ENCODE results near the gene FGD3.
"Not testable (repeated sequence)": the region's sequence is repeated elsewhere in the genome, so short reads cannot be mapped to it uniquely, and the experiment has no call there.

FGD3 gene, protein sequence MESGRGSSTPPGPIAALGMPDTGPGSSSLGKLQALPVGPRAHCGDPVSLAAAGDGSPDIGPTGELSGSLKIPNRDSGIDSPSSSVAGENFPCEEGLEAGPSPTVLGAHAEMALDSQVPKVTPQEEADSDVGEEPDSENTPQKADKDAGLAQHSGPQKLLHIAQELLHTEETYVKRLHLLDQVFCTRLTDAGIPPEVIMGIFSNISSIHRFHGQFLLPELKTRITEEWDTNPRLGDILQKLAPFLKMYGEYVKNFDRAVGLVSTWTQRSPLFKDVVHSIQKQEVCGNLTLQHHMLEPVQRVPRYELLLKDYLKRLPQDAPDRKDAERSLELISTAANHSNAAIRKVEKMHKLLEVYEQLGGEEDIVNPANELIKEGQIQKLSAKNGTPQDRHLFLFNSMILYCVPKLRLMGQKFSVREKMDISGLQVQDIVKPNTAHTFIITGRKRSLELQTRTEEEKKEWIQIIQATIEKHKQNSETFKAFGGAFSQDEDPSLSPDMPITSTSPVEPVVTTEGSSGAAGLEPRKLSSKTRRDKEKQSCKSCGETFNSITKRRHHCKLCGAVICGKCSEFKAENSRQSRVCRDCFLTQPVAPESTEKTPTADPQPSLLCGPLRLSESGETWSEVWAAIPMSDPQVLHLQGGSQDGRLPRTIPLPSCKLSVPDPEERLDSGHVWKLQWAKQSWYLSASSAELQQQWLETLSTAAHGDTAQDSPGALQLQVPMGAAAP

DNA sequence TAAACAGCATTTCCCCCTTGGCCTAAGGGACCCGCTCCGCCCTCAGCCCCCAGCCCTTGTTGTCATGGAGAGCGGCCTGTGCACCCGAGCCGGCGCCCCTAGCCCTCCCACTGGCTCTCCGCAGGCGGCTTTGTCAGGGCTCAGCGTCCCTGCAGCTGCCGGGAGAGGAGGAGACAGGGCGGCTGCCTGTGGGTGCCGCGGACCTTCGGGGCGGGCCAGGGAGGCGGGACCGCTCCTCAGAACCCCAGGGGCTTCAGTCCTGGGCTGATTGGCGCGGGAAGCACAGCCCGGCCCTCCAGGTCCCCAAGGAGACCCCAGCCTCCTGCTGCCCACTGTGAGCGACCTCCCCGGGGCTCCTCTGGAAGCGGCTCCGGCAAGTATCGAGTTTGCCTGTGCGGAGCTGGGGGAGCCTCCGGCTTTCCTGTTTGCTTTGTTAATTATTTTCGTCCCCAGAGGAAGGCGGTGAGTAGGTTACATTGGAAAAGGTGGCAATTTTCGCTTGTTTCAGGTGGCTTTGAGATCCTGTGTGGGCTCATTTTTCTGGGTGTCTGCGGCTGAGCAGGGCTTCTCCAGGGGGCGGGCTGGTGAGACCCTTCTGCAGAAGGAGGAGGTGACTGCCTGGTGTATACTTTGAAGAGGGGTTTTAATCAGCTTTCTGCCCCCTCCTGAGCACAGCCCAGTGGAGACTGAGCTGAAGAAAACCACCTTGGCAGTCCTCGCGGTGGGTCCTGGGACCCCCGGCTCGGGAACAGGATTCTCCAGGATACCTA lies at the start of gene FGD3:
Gene FGD3 (plus strand): TSS at position 256 of the 770 bp plus-strand sequence. CDS start 28,734 bp downstream, outside the sequence.
- DNase-seq, result no peak

DNA sequence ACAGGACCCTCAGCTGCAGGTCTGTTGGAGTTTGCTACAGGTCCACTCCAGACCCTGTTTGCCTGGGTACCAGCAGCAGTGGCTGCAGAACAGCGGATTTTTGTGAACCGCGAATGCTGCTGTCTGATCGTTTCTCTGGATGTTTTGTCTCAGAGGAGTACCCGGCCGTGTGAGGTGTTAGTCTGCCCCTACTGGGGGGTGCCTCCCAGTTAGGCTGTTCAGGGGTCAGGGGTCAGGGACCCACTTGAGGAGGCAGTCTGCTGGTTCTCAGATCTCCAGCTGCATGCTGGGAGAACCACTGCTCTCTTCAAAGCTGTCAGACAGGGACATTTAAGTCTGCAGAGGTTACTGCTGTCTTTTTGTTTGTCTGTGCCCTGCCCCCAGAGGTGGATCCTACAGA lies 42.2 kb upstream of the FGD3 start:
- not testable (repeated sequence) for DNase-seq

DNA sequence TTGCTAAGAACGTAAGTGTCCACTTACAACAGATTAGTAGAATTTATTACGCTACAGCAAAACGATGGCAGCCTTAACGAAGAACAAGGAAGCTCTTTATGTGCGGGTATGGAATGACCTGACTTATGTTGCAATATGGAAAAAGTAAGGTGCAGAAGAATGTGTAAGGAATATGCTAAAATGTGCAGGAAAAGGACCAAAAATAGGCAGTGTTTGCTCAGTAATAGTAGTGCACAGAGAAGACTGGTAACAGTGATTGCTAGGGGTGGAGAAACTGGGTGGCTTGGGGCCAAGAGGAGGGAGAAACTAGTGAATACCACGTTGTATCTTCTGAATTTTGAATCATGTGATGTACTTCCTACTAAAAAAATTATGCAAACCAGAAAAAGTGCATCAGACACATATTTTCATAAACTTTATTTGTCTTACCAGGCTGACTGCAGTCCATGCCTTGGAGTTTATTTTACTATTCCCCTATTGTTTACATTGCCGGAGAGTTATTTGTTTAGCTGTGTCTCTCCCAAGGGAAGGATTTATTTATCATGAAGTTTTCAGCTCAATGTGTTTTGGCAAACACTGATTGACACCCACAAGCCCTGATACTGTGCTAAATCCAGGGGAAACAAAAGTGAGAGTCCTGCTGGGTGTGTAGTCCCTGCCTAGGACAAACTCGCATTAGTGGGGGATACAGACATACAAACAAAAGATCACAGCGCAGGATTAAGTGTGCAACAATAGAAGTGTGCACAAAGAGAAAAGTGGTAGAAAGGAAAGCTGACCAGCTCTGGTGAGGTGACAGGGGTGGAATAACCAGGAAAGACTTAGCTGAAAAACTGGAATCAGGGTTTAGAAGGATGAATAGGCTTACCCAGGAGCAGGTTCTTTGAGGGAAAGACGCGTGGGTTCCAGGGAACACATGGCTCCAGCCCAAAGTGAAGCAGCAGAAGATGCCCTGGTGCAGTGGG lies 35.5 kb upstream of the FGD3 start:
- no peak for DNase-seq

DNA sequence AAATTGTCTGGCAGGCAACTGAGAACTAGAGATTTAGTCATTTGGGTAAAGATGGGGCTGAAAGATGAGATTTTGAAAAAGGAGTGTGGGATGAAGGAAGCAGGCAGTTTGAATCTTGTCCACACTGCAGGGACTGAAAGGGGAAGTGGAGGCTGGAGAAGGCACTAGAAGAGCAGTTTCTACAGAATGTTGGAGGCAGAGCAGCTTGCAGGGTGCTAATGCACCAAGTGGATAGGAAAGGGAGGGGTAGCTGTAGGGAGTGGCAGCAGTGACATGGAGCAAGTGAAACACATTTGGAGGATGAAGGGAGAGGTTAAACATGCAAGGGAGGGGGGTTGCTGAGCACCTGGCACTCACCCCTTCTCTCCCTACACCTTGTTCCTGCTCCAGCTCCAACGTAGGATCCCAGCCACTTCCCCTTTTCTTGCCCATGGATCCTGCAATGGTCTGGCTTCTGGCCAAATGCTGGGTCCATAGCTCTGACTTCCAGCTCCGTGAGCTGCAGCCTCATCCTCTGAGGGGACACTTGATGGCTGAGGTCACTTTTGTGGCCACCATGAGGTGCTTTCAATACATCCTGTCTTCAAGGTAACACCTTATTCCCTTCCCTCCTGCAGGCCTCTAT lies 30.0 kb upstream of the FGD3 start:
- DNase-seq, result no peak

DNA sequence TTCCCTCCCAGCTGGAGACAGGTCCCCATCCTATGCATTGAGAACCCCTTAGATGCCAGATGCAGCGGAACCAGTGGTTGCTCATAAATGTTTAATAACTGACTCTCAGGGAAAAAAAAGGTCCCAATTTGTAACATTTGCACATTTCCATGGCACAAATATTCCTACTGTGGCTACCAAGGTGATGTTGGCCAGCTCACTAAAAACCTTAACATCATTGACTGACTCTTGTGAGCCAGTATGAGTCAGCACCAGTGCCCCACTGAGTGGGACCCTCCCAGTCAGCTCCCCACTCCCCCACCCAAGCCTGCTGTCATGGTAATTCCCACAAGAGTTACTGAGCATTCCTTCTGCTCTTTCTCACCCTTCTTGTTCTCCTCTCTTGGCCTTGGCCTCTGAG lies 26.9 kb upstream of the FGD3 start:
- no peak for DNase-seq

DNA sequence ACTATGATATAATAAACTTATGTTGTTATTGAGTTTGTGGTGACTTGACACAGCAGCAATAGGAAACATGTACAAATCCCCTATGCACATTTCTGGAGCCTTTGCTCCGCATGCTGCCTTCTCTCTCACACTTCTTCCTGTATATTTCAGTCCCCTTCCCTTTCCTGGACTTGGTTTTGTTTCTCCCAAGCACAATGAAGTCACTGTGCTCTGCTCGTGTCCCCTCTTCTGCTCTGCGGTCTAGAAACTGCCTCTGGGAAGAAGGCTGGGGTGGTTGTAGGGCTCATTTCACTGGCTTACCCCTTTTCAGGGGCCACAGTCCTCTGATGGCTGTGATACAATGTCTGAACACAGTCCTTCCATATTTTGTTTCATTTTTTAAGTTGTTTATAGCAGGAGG lies 15.7 kb upstream of the FGD3 start:
- no peak for DNase-seq

DNA sequence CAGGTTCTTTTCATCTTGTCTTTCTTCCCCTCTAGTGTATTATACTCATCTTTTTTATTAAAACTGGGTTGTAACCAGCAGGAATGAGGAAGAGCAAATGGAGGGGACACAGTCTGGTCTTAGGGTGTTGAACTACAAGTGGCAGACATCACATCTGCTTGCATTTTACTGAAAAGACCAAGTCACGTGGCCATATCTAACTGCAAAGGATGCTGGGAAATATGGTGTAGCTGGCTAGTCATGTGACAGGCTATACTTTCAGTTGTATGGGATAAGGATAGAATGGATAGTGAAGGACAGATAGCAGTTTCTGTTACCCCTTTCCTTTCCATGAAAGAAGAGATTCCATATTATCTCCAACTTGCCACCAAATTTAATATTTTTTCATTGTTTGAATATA lies 13.0 kb upstream of the FGD3 start:
- no peak for DNase-seq

DNA sequence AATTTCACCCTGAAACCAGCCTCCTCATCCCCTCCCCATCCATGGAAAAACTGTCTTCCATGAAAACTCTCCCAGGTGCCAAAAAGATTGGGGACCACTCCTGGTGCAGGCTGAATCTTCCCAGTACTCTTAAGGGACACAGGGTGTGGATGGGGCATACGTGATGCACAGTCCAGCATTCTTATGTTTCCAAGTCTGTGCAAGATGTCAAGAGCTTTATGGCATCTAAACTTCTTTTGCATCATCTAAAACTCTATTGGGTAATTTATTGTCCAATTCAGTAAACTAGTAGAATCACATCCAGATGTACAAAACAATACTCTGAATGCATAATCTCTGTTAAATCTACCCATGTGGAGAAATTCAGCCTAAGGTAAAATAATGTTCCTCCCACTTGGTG lies 9.3 kb upstream of the FGD3 start:
- DNase-seq, result no peak

DNA sequence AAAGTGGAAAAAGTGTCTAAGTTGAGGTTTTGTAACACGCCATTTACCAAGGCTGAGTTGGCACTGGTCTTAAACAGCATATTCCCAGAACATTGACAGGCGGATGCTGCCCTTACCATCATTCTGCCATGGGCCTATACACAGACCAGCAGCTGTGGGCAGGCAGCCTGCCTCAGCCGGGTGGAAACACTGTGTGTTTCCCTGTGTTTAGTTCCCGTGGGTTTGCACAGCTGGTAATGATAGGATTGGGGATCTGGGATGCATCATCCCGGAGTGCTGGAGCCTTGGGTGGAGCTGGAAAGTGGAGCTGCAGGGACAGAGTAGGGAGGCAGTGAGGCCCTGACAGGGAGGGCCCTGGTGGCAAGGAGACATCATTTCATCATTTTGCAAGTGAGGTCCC lies 5.5 kb upstream of the FGD3 start:
- DNase-seq, result no peak

DNA sequence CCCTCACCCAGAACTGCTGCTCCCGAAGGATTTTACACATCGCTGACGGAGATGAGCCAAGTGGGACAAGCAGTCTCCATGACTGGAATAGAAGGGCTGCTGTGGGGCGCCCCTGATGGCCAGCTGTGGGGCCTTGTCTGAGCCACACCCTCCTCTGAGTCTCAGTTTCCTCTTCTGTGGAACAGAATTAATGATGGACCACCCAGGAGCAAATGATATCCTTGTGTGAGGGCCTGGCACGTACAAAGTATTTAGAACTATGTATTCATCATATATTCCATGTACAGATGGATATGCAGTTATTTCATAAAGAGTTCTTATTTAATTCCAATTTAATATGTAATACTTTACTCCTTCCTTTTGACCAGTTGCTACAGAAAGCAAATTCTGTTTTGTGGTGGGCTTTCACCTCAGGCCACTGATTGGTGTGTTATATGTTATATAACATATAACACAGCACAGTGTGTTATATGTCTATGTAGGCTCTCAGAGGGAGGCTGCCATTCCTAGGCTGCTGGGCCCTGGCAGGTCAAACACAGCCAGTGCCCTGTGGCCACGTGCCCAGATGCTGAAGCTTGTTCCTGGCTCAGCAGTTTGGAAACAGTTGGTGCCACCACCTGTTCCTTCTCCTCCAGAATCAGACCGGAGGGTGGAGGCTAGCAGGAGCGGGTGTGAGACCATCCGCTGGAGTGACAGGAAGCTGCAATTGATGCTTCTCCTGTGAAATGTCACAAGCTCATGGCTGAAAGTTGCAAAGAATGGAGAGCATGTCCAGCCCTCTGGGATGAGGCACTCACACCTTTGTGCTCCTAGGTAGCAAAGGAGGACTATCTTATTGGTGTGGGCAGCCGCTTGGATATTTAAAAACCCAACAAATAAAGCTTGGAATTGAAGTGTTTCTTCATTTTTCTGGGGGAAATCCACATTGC lies 4.4 kb upstream of the FGD3 start:
- no peak for DNase-seq

DNA sequence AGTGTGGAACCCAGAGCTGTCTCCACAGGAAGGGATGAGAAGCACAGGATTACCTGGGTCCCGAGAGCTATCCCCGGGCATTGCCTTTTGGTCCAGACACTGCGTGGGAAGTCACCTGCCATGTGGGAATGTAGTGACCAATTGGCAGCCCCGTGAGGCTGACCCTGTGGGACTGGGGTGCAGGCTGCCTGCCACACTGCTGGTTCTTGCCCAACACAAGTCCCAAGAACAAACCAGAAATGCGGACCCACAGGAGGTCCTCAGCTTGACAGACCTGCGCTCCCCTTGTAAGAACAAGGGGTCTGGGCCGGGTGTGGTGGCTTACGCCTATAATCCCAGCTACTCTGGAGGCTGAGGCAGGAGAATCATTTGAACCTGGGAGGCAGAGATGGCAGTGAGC lies 2.4 kb upstream of the FGD3 start:
- no peak for DNase-seq

DNA sequence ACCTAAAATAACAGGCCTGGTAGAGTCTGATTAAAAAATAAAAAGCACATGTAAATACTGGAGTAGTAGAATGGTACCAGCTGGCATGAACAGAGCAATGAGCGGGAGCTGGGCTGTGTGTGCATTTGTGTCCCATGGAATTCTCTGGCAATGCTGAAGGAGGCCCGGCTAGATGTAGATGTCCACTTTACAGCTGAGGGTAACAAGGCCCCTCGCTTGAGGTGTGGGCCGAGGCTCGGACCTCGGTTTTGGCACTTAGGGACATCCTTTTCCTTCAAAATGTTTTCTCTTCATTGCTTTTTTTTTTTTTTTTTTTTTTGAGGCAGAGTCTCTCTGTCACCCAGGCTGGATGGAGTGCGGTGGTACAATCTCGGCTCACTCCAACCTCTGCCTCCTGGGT lies 1.5 kb upstream of the FGD3 start:
- no peak for DNase-seq

DNA sequence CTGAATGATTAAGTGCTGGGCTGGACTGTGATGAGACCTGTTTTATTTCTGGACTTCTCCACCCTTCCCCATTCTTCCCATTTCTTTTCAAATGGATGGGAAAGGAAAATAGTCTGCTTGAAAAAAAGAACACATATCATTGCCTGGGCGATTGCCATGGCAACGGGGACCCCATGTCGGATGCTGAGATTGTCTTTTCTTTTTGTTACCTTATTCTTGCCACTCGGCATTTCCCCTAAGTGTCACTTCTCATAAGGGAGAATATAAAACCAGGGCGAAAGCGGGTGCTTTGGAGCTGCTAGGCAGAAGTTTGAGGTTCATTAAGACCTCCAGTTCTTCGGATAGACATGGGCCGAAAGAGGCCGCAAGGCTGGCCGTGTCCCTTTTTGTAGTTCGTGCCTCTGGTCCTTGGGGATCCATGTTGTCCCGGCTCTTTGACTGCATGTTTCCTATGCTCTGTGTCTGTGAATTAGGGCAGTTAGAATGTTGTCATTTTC lies 763 bp downstream of the FGD3 start:
- DNase-seq, result no peak

DNA sequence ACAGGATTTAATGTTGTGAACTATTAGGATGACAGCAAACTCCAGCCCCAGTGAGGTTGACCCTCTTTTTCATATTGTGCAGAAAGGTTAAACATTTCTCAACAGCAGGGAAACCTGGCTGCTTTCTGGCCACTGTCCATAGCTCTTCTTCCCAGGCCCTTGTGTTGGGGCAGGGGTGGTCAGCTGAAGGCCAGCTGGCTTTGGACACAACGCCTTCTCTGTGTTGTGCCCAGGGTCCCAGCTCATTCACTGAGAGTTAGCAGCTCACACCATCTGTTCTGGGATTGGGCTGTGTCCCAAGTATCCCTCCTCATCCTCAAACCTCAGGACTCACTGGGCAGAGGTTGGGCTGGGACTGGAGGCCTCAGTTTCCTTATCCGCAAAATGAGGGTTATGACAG lies 1.3 kb downstream of the FGD3 start:
- DNase-seq, result no peak

DNA sequence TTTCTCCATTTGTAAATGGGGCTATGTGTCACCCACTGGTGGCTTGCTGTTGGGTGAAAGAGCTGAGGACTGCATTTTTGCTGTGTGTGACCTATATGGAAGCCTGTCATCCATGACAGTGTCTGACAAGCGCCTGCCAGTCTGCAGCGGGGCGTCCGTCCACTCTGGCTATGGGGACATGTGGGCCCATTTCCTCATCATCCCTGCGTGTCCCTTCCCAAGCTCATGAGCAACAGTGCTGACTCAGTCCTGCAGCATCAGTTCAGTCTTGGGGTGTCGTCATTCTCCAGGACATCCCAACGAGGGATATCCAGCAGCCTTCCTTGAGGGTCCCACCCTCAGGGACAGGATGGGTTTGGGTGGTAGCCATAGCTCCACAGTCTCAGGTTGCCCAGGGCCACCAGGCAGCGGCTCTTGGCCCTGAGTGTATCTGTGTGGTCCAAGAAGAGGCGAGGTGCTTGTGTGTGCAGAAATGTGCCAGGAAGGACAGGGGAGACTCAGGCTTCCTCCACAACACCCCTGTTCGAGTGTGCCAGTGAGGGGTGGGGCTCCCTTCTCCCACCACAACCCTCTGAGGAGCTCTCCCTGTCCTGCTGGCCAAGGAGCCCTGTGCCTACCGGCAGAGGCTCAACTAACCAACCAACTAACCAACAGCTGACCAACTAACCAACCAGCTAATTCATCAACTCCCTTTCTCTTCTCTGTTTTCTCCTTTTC lies 2.1 kb downstream of the FGD3 start:
- no peak for DNase-seq

DNA sequence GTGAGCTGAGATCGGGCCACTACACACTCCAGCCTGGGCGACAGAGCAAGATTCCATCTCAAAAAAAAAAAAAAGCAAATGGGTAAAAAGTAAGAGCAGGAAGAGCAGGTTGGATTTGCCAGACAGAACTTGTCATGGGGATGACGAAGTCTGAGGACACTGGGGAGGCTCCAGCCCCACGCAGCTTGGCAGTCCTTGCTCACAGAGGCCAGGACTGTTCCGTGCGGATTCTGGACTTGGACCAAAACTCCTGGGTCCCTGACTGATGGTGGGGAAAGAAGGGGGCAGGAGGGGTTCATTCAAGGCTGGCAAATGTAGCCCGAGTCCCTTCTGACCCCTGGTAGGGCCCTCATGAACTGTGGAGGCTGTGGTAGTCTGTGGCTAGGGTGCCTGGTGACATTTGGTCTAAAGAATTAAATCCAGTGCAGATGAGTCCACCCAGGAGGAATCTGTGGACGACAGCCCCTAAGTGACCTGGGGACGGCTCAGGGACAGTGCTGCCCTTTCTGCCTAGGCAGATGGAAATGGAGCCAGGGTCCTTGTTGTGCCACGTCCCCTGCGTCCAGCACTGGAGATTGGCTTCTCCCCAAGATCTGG lies 3.1 kb downstream of the FGD3 start:
- no peak for DNase-seq

DNA sequence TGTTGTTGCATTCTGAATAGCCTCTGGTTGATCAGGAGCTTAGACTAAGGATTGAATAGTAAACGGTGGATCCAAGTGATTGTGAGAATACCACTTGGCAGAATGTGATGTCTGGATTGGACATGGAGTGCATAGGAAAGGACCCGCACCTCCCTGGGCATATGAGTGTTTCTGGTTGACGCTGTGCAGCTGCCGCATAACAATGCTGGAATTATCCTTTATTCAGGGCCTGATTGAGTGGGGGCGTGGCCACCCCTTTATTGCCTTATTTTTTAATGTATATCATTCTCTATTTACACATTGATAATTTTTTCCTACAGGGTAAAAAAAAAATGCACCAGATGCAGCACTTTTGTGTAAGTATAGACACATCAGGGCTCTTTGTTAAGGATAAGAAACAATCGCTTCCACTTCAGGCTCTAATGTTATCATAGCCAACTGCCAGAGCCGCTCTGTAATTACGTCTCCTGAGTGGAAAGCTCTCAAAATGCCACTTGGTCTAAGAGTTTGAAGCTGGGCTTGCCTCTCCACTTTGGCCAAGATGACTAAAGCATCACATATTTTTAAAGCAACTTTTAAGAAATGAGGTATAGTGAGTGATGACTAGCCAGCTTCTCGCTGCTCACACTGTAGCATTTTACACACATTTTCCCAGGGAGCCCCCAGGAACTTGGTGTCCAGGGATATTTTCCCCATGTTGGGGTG lies 5.7 kb downstream of the FGD3 start:
- no peak for DNase-seq

DNA sequence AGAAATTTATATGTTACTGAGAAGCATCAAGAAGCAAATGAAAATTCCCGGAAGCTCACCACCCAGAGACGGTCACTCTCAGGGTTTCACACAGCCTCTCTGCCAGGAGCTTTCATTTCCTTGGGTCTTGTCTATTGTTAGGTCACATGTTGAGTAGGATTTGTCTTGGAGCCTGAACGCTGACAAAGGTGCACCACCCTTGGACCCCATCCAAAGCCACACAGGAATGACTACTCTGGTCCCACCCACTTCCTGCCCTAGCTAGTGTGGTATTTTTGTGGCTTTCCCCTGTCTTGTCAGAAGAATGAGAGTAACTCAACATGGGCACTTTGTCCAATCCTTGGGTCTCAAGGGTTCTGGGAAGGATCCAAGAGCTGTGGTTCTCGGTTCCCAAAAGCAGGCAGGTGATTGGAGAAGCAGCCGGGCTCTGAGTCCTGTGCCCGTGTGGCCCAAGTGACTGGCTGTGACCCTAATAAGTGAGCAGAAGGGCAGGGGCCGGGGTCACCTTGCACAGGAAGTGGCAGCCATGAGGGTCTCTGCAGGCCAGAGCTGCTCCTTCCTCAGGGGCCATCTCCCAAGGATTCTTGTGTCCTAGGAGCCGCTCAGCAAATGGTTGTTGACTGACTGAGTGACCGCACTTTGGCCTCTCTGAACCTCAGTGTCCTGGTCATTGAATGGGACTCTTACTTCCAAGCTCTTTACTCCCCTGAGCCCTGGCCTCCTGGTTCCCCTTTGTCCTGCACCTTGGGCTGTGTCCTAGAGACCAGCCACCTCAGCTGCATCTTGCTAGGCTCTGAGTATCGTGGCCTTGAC lies 6.9 kb downstream of the FGD3 start:
- peak; percentile 69 for DNase-seq
